NCI-H524 treated with DMSO at 0.1 percent for 48 hours (cell line): Measurements from ENCODE around the gene AUTS2.

Experiments used
- DNase-seq: peaks from one replicate; lab custom pipeline; 2025; lab: John Stamatoyannopoulos, UW

AUTS2 gene

GRCh38 chr7:69893906-69894305 is 295.6 kb downstream of the AUTS2 start:
- DNase-seq, result peak; percentile 12

GRCh38 chr7:69895446-69895845 is 297.2 kb downstream of the AUTS2 start:
- DNase-seq, result no peak

DNA sequence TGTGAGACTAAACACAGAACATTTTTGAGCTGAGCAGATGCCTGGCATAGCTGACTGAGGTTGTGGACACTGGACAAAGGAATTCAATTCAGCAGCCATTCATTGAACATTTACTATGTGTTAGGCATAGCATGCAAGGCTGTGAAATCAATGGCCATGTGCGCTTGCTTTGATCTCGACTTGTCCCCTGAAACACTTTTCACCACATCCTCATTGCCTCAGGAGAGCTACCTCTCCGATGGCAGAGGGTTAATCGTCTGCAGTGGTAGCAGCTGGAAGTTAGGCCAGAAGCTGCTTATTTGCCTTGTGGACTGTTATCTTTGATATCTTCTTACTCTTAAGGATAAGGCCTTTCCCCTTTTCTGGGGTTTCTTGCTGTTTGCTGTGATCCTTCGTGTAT is 297.8 kb downstream of the AUTS2 start:
- DNase-seq, result no peak

DNA sequence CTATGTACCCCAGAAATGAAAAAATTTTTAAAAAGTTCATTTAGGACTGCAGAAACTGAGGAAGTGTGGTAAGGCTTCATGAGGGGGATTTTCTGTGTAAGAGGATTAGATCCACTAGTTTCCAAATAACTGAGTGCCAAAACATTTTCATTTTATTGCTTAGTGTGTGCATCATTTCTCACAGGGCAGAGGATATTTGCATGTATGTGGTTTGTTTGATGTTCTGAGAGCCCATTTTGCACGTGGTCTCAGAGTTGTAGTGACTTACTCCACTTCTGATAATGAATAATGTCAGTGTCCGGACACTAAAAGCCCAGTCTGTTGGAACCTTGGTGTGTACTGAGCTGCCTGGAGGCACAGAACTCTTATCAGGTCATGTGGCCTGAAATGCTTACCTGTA is 299.9 kb downstream of the AUTS2 start:
- no peak for DNase-seq

- no peak for DNase-seq
Observed at GRCh38 chr7:69903410-69903809, 305.1 kb downstream of the AUTS2 start.

DNA sequence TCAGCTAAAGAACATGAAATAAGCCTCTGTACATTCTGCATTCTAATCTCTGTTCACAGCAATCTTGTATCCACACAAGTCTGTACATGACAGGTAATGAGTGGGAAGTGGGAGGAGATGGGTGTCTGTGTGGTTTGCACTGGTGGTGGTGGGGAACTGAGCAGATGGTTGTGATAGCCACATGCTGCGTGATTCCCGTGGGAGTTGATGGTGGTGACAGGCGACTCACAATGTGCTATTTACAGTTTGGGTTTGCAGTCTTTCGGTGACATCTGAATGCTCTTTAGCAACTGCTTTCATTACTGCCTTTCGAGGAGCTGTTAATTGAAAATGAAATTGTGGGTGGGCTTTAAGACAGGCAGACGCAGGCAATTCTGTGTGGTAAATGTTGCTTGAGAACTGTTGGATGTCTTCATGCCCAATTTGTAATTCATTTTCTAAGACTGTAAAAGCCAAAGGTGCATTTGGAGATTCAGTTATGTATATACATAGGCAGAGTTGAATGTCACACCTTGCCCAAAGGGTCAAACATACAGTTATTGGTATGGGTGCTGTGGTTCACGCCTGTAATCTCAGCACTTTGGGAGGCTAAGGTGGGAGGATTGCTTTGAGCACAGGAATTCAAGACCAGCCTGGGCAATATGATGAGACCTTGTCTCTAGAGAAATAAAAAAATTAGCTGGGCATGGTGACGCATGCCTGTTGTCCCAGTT is 308.2 kb downstream of the AUTS2 start:
- no peak for DNase-seq

GRCh38 chr7:69907720-69908119 is 309.4 kb downstream of the AUTS2 start:
- DNase-seq, result no peak

DNA sequence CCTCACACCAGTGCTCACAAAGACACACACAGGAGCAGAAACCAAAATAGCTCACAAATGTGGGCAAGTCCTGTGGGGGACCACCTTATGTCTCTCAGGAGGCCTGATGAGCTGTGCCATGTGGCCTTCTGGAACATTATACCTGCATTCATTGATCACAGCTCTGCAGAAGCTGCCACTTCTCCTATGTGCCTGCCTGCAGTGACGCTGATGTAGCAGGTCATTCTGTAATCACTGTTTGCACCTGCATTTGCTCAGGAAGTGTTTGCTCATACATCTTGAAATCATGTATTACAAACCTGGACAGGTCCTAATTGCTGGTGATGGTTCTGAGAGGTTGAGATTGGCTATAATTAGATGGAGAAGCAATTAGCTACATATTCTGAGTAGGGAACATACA is 310.2 kb downstream of the AUTS2 start:
- no peak for DNase-seq

GRCh38 chr7:69910150-69910549 is 311.9 kb downstream of the AUTS2 start:
- no peak for DNase-seq

DNA sequence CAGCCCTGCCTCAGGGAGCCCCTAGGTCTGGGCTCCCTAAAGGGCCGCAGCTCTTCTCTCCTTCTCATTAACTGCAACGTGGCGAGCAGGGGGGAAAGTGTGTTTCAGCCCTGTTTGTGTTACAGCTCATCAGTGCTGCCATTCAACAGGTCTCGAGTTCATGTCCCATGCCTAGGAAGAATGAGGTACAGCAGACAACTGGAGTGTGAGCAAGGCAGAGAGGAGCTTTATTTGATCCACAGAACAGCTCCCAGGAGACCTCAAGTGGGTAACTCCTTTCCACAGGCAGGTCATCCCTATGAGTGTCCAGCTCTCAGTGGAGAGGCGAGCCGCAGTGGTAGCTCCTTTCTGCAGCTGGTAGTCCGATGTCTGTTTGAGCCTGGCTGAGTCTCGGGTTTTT is 313.1 kb downstream of the AUTS2 start:
- DNase-seq, result no peak

DNA sequence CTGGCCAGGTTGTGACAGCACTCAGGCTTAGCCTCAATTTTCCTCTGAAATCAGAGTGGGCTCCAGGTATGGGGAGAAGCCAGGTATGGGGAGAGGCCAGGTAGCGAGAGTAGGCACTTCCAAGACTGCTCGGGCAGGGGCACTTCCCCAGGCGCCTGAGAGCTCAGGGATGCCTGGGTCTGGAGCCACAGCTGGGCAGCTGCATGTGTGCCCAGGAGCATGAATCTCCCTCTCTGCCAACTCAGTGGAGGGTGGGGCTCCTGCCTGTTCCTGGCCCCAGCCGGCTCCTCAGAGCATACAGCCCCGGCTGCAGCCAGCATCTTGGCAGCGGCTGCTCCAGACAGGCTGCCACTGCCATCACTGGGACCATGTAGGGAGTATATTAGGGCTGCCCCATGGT is 313.9 kb downstream of the AUTS2 start:
- DNase-seq, result no peak

DNA sequence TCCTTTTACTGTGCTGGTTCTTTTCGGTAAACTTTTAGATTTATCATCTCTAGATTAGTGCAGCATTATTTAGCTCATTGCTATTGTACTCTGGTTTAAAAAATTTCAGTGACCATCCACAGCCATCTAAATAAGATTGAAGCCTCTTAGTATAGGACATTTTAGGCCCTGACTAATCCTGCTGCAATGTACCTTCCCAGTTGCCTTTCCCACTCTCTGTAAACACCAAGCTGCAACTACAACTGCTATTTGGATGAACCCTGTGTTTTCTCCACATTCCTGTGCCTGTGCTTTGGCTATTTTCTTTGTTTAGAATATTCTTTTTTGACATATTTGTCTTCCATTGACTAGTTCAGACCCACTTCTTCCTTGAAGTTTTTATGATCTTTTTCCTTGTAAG is 314.6 kb downstream of the AUTS2 start:
- DNase-seq, result no peak

DNA sequence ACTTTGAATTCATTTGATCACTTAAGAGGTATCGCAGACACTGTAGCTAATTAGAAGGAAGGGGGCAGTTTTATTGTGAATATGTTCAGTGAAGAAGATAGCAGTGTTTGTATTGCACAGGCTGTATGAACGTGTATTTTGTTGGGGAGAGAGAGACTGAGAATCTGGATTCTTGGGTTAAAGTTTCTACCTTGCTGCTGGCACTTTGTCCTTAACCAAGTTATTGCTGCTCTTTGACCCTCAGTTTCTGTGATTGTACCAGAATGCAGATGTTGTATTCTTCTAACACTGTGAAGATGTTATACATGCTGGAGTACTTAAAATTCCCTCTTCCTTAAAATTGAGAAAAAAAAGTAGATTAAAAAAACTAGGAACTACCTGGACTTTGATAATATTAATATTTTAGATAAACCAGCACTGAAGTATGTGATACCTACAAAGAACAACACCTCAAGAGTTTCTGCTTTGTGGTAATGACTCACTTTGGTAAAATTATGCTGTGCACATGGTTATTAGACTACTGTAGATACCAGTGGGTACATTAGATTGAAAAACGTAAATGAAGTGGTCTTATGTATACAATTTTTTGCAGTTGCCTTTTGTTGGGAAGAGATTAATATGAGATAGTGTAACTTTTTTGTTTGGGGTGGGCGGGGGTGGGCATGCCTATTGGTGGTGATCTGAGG is 321.3 kb downstream of the AUTS2 start:
- DNase-seq, result no peak

DNA sequence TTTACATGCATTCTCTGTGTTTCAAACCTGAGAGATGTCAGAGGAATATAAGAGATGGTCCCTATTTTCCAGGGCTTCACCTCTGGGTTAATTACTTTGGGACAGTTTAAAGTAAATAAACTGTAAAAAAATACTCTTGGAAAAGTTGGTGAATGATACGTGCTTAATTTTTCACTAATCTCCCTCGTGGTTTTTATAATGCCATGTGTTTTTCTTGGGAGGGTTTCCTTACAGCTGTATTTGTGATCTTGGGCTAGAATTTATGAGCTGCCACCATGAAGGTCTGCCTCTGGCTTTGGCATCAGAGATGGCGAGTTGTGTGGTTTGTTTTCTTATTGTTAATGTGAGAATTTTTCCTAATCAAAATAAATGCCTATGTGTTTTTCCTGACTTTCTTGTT is 322.5 kb downstream of the AUTS2 start:
- DNase-seq, result no peak

GRCh38 chr7:69922026-69922803 is 323.9 kb downstream of the AUTS2 start:
- DNase-seq, result no peak

- no peak for DNase-seq
Observed at GRCh38 chr7:69927461-69927860, 329.2 kb downstream of the AUTS2 start.

- DNase-seq, result no peak
Observed at GRCh38 chr7:69928621-69929020, 330.3 kb downstream of the AUTS2 start.

DNA sequence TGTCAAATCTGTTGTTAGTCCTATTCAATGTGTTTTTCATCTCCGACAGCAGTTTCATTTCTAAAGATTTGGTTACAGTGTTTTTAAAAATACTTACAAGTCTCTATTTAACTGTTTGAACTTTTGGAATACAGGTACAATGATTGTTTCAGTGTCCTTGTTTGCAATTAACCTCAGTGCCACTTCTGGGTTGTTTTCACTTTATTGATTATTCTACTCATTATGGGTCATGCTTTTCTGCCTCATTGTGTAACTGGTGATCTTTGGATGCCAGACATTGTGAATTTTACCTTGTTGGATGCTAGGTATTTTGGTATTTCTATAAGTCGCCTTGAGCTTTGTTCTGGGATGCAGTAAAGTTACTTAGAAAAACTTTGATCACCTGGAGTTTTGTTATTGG is 331.3 kb downstream of the AUTS2 start:
- DNase-seq, result no peak

DNA sequence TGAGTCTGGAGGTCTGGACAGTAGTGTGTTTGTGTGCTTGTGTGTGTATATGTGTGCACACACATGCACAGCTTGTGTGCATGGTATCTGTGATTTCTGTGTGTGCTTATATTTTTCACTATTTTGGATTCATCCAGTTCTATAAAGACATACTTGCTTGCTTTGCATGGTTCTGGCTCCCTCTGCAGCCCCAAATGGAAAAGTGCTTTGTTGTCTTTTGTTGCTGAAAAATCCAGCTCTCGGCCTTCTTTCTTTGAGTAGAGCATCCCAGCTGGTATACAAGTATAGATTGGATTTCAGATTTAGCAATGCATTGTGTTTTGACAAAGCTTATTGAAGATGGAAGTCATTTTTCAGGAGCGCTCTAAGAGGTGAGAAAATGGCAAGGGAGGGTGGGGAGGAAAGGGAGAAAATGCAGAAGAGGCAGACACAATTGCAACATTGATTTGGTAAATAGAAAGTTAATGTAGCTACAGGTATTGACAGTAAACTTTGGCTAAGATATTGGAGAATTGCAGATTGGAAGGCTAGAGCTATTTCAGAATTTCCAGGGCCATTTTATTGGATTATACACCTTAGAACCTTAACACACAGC is 333.9 kb downstream of the AUTS2 start:
- no peak for DNase-seq

GRCh38 chr7:69934144-69934903 is 336.0 kb downstream of the AUTS2 start:
- peak; percentile 90 for DNase-seq

DNA sequence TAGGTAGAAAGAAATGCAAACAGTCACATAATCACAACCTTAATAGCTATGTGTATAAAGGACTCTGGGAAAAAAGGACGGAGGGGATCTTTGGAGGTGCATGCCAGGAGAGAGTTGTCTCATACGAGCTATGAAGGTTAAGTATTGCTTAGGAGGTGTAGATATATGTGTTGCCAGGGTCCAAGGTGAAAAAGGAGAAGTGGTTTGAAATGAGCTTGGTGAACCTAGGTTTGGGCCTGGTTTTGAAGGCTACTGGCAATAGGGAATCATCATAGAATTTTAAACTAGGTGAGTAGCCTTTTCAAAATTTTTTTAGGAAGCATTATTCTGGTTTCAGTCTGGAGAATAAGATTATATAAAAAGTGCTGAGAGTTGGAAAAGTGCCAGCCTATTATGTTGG is 336.8 kb downstream of the AUTS2 start:
- no peak for DNase-seq

- peak; percentile 26 for DNase-seq
Observed at GRCh38 chr7:69937097-69937496, 338.8 kb downstream of the AUTS2 start.
